C4-2B (cell line): ENCODE measurements around the gene RASAL2.

ENCODE experiments used
- H3K27ac ChIP-seq: fragments of 450-650 bp; 2 replicates; pipeline ENCODE4 v1.5.1; 2017
- ZFX ChIP-seq: fragments of 450-650 bp; IDR thresholded peaks from 2 replicates; pipeline ENCODE4 v1.6.1; 2017
- TF ChIP-seq, protein P1 (sequence below): fragments of 450-650 bp; conservative IDR thresholded peaks from 2 replicates; pipeline ENCODE4 v1.5.1; 2017; ENCODE audit warnings: mild to moderate bottlenecking

RASAL2 gene

DNA sequence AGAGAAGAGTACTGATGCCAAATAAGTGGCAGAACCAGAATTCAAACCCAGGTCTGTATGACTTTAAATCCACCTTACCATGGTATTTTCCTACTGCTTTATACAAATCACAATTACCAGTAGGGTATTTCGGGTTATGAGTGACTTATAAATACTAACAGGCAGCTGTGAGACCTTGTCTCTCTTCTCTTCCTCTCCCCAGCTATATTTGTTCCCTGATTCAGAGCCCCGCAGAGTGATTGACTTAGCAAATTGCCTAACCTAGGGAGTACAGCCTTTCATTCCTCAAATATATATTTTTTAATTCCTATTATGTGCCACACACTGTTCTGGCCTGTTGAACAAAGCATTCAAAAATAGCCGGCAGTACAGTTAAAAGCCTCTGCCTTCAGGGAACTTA lies 234.8 kb downstream of the RASAL2 start:
- no peak for TF ChIP-seq ZFX
- TF ChIP-seq, protein P1, sequence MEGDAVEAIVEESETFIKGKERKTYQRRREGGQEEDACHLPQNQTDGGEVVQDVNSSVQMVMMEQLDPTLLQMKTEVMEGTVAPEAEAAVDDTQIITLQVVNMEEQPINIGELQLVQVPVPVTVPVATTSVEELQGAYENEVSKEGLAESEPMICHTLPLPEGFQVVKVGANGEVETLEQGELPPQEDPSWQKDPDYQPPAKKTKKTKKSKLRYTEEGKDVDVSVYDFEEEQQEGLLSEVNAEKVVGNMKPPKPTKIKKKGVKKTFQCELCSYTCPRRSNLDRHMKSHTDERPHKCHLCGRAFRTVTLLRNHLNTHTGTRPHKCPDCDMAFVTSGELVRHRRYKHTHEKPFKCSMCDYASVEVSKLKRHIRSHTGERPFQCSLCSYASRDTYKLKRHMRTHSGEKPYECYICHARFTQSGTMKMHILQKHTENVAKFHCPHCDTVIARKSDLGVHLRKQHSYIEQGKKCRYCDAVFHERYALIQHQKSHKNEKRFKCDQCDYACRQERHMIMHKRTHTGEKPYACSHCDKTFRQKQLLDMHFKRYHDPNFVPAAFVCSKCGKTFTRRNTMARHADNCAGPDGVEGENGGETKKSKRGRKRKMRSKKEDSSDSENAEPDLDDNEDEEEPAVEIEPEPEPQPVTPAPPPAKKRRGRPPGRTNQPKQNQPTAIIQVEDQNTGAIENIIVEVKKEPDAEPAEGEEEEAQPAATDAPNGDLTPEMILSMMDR = no peak
- no peak overlapping the region for H3K27ac ChIP-seq

DNA sequence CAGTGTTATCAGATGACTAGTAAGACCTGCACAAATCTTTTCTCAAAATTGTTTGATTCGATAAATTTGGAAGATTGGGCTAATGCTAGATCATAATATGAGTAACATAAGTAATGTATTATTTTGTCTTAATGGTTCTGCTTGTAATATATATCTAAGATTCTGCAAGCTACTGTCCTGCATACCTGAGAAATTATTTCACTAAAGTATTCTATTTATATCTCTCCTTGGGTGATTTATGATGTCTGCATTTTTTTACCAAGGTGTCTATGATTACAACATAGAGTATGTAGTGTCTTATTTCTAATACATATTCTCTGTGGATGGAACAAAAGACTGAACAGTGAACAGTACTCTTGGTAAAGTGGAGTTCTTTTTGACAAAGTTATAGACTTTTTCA lies 236.2 kb downstream of the RASAL2 start:
- TF ChIP-seq, protein P1 = no peak
- no peak for TF ChIP-seq ZFX
- no peak overlapping the region for H3K27ac ChIP-seq

DNA sequence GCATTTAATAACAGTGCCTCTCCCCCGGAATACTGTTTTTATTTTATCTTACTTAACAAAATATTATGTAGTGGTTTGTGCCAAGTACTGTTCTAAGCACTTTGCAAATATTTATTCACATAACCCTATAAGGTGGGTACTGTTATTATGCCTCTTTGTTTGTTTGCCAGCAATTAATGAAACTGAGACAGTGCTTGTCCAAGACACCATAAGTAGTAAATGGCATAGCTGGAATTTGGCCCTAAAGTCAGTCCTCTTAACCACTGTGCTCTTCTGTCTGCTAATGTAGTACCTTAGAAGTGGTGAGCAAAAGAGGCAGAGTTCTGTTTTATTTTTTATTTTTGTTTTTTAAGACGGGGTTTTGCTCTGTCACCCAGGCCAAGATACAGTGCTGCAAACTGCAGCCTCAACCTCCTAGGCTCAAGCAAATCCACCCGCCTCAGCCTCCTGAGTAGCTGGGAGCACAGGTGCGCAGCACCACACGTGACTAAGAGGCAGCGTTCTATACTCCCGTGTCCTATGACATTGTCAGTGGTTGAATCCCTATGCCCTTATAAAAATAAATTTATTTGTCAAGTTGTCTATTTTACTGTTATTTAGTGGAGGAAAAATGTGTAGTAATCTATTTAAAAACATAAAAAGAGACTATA lies 237.1 kb downstream of the RASAL2 start:
- TF ChIP-seq ZFX = no peak
- TF ChIP-seq, protein P1 = no peak
- H3K27ac ChIP-seq = no peak overlapping the region

DNA sequence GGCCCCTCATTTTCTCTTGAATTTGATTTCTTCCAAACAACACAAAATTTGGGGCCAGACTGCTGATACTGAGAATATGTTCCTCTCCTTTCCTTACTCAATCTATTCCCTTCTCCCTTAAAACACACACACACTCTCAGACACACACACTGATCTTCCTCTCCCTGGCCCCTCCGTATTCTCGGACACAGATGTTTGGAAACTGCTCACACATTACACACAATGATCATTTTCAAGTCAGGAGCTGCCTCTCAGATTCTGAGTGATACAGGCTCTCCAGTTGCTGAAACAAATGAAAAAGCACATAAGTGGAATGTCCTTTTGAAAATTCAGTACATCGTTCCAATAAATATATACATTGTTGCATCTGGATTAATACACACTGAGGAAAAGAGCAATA lies 241.5 kb downstream of the RASAL2 start:
- TF ChIP-seq ZFX = no peak
- TF ChIP-seq, protein P1 = no peak

DNA sequence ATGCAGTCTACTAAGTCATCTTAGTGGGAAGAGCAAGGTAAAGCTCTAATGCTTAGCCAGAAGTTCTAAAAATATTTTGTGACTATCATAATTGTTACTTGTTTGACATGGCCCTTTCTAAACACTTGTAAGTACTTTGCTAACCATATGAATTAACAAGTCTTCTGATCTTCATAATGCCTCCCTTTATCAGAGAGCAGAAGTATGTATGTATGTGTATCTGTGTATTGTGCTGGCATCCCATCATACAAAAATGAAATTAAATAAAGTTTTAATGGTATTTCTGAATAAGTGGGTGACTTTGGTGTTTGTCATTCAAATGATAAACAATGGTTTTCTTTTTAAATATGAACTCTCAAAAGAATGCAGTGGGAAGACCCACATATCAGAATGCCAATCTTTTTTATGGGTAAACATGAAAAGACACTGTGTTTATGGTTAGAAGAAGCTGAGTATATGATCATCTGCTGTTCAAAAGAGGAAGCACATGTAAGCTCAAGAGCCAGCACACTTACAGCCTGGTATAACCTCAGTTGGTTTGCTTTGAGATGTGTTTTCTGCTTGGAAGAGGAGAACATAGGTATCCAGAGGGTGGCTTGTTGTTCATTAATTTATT lies 243.3 kb downstream of the RASAL2 start:
- peak overlapping the region; percentile 71 for H3K27ac ChIP-seq
- TF ChIP-seq, protein P1 = no peak
- no peak for TF ChIP-seq ZFX

More for the DNA sequence above, 241.5 kb downstream of the RASAL2 start:
- H3K27ac ChIP-seq = no peak overlapping the region

DNA sequence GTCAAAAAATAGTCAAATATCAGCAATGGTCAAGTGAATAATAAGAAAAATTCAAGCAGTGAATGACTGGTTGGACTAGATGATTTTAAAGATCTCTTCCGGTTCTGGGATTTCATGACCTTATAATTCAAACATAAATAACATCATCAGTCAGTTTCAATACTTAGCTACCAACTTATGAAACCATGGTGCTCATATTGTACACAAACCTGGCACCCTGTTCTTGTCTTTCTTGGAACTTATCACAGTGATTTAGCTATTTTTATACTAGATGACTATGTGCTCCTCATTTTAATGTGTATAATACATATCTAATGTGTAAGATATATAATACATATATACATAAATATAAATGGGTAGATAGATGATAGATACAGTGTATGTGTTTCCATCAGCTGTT lies 245.9 kb downstream of the RASAL2 start:
- no peak overlapping the region for H3K27ac ChIP-seq
- TF ChIP-seq ZFX = no peak
- TF ChIP-seq, protein P1 = no peak

DNA sequence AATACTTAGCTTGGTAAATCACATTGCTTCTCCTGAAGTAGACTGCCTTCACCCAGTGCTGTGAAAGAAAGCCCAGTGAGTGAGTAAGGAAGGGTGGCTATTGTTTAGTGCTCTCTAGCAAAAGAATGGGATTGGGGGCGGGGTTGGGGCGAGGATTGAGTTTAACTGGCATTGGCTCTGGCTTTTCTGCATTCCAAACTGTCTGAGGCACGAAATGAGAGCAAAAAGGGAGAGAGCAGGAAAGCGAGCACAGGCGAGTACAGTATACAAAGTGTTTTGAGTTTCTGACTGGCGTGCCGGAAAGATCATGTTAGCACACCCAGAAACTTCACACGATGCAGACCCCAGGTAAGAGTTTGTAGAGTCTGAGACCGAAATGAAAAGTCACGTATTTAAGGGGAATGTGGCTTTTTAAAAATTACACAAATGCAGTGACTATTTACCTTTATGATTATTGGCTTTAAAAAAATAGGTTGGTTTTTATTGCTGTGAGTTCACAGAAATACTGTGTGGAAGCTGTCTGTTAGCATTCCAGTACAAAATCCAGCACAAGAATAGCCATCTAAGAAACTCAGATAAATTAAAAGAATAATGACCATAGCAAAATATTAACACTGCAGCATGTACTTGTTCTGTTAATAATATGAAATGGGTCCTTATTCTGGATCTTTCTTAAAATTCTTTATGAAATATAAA lies 247.5 kb downstream of the RASAL2 start:
- TF ChIP-seq, protein P1 = no peak
- TF ChIP-seq ZFX = no peak

More for the DNA sequence above, 247.5 kb downstream of the RASAL2 start:
- H3K27ac ChIP-seq = no peak overlapping the region
